Smooth muscle cell (in vitro differentiated cells): ENCODE data around the gene NFAM1. TPM values are rescaled to one million over a fixed set of nuclear protein-coding genes. Genes with fewer than 3 reads are reported as not detected.

Experiments used
- DNase-seq: peaks from one replicate; lab custom pipeline; 2025; ENCODE audit not compliant: unreplicated experiment; lab: John Stamatoyannopoulos, UW
- H2AFZ ChIP-seq: fragments of 200-600 bp; sonication (generic); 2 replicates; pipeline ENCODE4 v1.6.0; 2016; ENCODE audit warnings: antibody characterized with exemption, low read depth, mild to moderate bottlenecking
- H3F3A ChIP-seq: fragments of 200-600 bp; sonication (generic); 2 replicates; pipeline ENCODE4 v1.6.0; 2017; ENCODE audit warnings: antibody characterized with exemption, low read depth
- H3K27ac ChIP-seq: fragments of 200-600 bp; sonication (generic); 2 replicates; pipeline ENCODE4 v1.5.1; 2016; ENCODE audit warnings: low read depth, mild to moderate bottlenecking
- H3K27me3 ChIP-seq: fragments of 200-600 bp; sonication (generic); 2 replicates; pipeline ENCODE4 v1.6.1; 2016; ENCODE audit warnings: low read depth, mild to moderate bottlenecking
- H3K36me3 ChIP-seq: fragments of 200-600 bp; sonication (generic); 2 replicates; pipeline ENCODE4 v1.5.1; 2016; ENCODE audit warnings: low read depth
- H3K4me1 ChIP-seq: fragments of 200-600 bp; sonication (generic); 2 replicates; pipeline ENCODE4 v1.5.1; 2016; ENCODE audit warnings: low read depth
- H3K4me2 ChIP-seq: fragments of 200-600 bp; sonication (generic); 2 replicates; pipeline ENCODE4 v1.6.0; 2016; ENCODE audit warnings: mild to moderate bottlenecking
- H3K4me3 ChIP-seq: fragments of 200-600 bp; sonication (generic); 2 replicates; pipeline ENCODE4 v1.5.1; 2016; ENCODE audit warnings: mild to moderate bottlenecking
- H3K79me2 ChIP-seq: fragments of 200-600 bp; sonication (generic); 2 replicates; pipeline ENCODE4 v1.6.0; 2016; ENCODE audit warnings: low read depth, mild to moderate bottlenecking
- H3K9ac ChIP-seq: fragments of 200-600 bp; sonication (generic); 2 replicates; pipeline ENCODE4 v1.6.0; 2016; ENCODE audit warnings: low read depth
- H3K9me3 ChIP-seq: fragments of 200-600 bp; sonication (generic); replicated peaks from 2 replicates; pipeline ENCODE4 v1.5.1; 2016; ENCODE audit warnings: low read depth
- H4K20me1 ChIP-seq: fragments of 200-600 bp; sonication (generic); 2 replicates; pipeline ENCODE4 v1.6.0; 2016; ENCODE audit warnings: low read depth
- WGBS: methylation state at CpG from one replicate; pipeline ENCODE4 v1.1.7; 2016; ENCODE audit warnings: low lambda C conversion rate; 5-methylcytosine and 5-hydroxymethylcytosine counted together
- polyA plus RNA-seq: library from polyadenylated mRNA; unstranded; fragments of >200 nt; fragmentation: Nextera tagmentation; extraction: Ambion mirVana; gene quantifications from 2 replicates; pipeline ENCODE4 v1.2.1, GENCODE V29; 2016
- total RNA-seq: library from RNA; depleted of rRNA; stranded (reverse); fragments of >200 nt; gene quantifications from 2 replicates; pipeline ENCODE4 v1.2.3, GENCODE V29; 2014
- TF ChIP-seq, protein P1 (sequence below): fragments of 200-600 bp; sonication (generic); IDR thresholded peaks from 2 replicates; pipeline ENCODE4 v1.5.1; 2017; ENCODE audit warnings: borderline replicate concordance, mild to moderate bottlenecking, antibody characterized with exemption; ENCODE audit not compliant: insufficient read depth, poor library complexity, severe bottlenecking

NFAM1 gene
- total and polyA plus RNA-seq, 2 experiments from 2014 or later = not detected

DNA sequence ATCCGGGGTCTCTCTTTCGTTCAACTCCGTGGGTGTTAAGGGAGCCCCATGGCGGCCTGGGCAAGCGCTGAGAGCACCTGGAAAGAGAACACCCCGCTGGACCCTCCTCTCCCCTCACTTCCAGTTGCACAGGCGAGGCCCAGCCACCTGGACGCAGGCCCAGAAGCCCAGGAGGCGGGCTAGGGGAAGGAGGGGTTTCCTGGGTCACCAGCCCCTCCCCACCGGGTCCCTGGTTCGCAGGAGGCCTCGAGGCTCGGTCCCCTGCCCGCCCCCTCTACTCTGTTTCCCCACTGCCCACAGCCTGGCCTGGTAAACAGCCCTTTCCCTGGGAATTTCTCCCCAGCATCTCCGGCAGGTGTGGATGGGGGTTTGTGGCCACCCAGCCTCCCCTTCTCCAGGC is 8.5 kb upstream of the NFAM1 start:
- Histone ChIP-seq H3K4me3 (no peak overlapping the region), H4K20me1 (no peaks in the 10 kb centered on the region), H3K4me2 (no peak overlapping the region), H3K27me3 (no peaks in the 10 kb centered on the region), H3K4me1 (peaks cover 8% of the 10 kb centered on the region), H3K36me3 (no peaks in the 10 kb centered on the region), H3K9me3 (no peaks in the 10 kb centered on the region), H3K79me2 (no peaks in the 10 kb centered on the region), H3F3A (no peaks in the 10 kb centered on the region), H3K27ac (no peak overlapping the region), H3K9ac (no peak overlapping the region), H2AFZ (no peak overlapping the region)
- TF ChIP-seq, protein P1, sequence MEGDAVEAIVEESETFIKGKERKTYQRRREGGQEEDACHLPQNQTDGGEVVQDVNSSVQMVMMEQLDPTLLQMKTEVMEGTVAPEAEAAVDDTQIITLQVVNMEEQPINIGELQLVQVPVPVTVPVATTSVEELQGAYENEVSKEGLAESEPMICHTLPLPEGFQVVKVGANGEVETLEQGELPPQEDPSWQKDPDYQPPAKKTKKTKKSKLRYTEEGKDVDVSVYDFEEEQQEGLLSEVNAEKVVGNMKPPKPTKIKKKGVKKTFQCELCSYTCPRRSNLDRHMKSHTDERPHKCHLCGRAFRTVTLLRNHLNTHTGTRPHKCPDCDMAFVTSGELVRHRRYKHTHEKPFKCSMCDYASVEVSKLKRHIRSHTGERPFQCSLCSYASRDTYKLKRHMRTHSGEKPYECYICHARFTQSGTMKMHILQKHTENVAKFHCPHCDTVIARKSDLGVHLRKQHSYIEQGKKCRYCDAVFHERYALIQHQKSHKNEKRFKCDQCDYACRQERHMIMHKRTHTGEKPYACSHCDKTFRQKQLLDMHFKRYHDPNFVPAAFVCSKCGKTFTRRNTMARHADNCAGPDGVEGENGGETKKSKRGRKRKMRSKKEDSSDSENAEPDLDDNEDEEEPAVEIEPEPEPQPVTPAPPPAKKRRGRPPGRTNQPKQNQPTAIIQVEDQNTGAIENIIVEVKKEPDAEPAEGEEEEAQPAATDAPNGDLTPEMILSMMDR = no peak
- 83% methylated on average over 15 of the region's 15 CpGs for WGBS
- DNase-seq = no peak

DNA sequence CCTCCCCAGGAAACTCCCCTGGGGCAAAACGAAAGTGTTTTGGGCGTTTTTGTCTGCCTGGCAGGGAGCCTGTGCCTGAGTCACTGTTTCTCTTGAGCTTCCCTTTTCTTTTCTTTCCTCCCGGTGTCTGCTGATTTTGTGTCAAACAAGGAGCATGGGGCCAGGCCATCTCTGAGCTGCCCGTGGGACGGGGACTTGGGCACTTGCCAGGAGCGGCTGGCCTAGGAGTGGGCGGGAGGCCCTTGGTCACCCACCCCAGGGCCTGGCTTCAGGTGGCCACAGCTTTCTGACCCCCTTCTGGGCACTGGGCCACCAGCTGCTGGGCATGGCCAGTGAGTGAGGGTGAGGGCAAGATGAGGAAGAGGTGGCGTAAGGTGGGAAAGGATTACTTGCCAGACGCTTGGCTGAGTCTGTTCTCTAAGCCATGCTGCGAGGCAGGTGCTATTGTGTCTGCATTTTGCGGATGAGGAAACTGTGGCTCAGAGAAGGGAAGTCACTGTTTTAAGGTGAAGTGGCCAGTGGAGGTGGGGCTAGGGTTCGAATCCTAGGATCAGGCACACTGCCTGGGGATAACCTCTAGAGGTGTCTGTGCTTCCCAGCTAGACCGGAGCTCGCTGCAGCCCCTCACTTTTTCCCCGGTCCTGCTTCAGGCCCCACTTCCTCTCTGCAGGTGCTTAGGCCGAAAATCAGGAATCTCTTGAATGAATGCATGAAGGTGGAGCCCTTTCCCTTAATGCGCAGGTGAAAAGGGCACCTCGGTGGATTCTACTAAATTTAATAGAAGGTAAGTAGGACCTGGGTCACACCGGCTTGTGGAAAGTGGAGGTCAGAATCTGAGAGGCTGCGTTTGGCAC is 7.8 kb upstream of the NFAM1 start:
- H3K4me3 ChIP-seq = no peak overlapping the region
- TF ChIP-seq, protein P1 = no peak
- no peaks in the 10 kb centered on the region for H3K79me2 ChIP-seq
- no peaks in the 10 kb centered on the region for H3K36me3 ChIP-seq
- H3K9ac ChIP-seq = no peak overlapping the region
- H3K27ac ChIP-seq = no peak overlapping the region
- 64% methylated on average over 20 of the region's 20 CpGs for WGBS
- peak overlapping the region; percentile 25 for H2AFZ ChIP-seq
- DNase-seq = no peak
- H3K27me3 ChIP-seq = no peaks in the 10 kb centered on the region
- H3F3A ChIP-seq = no peaks in the 10 kb centered on the region
- H3K4me2 ChIP-seq = no peak overlapping the region
- no peaks in the 10 kb centered on the region for H4K20me1 ChIP-seq
- H3K4me1 ChIP-seq = peaks cover 8% of the 10 kb centered on the region
- H3K9me3 ChIP-seq = no peaks in the 10 kb centered on the region

- peak overlapping the region; percentile 25 for H2AFZ ChIP-seq
- TF ChIP-seq, protein P1 = no peak
- H3K27ac ChIP-seq = no peak overlapping the region
- DNase-seq = no peak
- H3K79me2 ChIP-seq = no peaks in the 10 kb centered on the region
- H4K20me1 ChIP-seq = no peaks in the 10 kb centered on the region
- no peak overlapping the region for H3K9ac ChIP-seq
- no peak overlapping the region for H3K4me2 ChIP-seq
- H3K4me3 ChIP-seq = no peak overlapping the region
- peaks cover 4% of the 10 kb centered on the region for H3K4me1 ChIP-seq
- no peaks in the 10 kb centered on the region for H3K27me3 ChIP-seq
- no peaks in the 10 kb centered on the region for H3K9me3 ChIP-seq
- H3K36me3 ChIP-seq = no peaks in the 10 kb centered on the region
- 85% methylated on average over 13 of the region's 13 CpGs for WGBS
- no peaks in the 10 kb centered on the region for H3F3A ChIP-seq
These were observed 6.9 kb upstream of the NFAM1 start for GRCh38 chr22:42439021-42439567.
